Measurements from ENCODE around the gene NR2C2AP. TPM values are rescaled to one million over a fixed set of nuclear protein-coding genes. Genes with fewer than 3 reads are reported as not detected.
A peak's percentile ranks its signal among the peaks of the same experiment; 100 is the strongest.

The NR2C2AP gene
- total RNA-seq, 1 donor from 2014 or later: 16.5 TPM

- Histone ChIP-seq H3K27ac (peak overlapping the region; percentile 69 to 70), H3K9me3 (no peaks in the 10 kb centered on the region), H3K4me1 (peaks cover 0 to 5% of the 10 kb centered on the region in 2 donors), H3K4me3 (peak overlapping the region; percentile 65 to 81), H3K36me3 (peaks cover 11 to 21% of the 10 kb centered on the region in 2 donors), H3K27me3 (no peaks in the 10 kb centered on the region)
- TF ChIP-seq CTCF (IDR thresholded peaks at IDR 0.05): no peak
- intact Hi-C loops (cut with DNase I): loop anchor here (1.0 kb wide), 1 partner anchor 10 kb away; the partner anchor contains the start of genes BORCS8 and RFXANK
- DNase-seq (ENCODE audit: low spot score in 2 of 2): no peak
These were observed 555 bp downstream of the NR2C2AP start for GRCh38 chr19:19202707-19203011.

- peaks cover 16 to 27% of the 10 kb centered on the region in 2 donors for H3K36me3 ChIP-seq
- H3K27me3 ChIP-seq: no peaks in the 10 kb centered on the region
- DNase-seq (ENCODE audit: low spot score in 2 of 2): no peak
- H3K4me3 ChIP-seq: peak overlapping the region; percentile 65 to 81
- H3K9me3 ChIP-seq: no peaks in the 10 kb centered on the region
- H3K4me1 ChIP-seq: peaks cover 0 to 5% of the 10 kb centered on the region in 2 donors
- intact Hi-C loops (cut with DNase I): no loop called here
- no peak overlapping the region for H3K27ac ChIP-seq
- TF ChIP-seq CTCF (IDR thresholded peaks at IDR 0.05): no peak
These were observed 1.2 kb downstream of the NR2C2AP start for GRCh38 chr19:19201697-19202630.

GRCh38 chr19:19193926-19194325 is 9.3 kb downstream of the NR2C2AP start:
- intact Hi-C loops (cut with DNase I): loop anchor here (2.0 to 10.0 kb wide), 6 partner anchors 55 to 321 kb away; partner anchors contain the start of genes GATAD2A, MAU2, NDUFA13 and SLC25A42
- H3K9me3 ChIP-seq: no peaks in the 10 kb centered on the region
- peaks cover 26 to 33% of the 10 kb centered on the region in 2 donors for H3K4me1 ChIP-seq
- H3K27me3 ChIP-seq: no peaks in the 10 kb centered on the region
- H3K27ac ChIP-seq: no peak overlapping the region
- H3K36me3 ChIP-seq: peaks cover 18 to 22% of the 10 kb centered on the region in 2 donors
- no peak for TF ChIP-seq CTCF (IDR thresholded peaks at IDR 0.05)
- no peak for DNase-seq (ENCODE audit: low spot score in 2 of 2)
- peak overlapping the region; percentile 86 to 93 for H3K4me3 ChIP-seq

- TF ChIP-seq CTCF (IDR thresholded peaks at IDR 0.05): no peak
- no peaks in the 10 kb centered on the region for H3K27me3 ChIP-seq
- no peak for DNase-seq (ENCODE audit: low spot score in 2 of 2)
- no peaks in the 10 kb centered on the region for H3K9me3 ChIP-seq
- peak overlapping the region; percentile 74 to 99 for H3K27ac ChIP-seq
- intact Hi-C loops (cut with DNase I): loop anchor here (1.0 to 10.0 kb wide), 7 partner anchors 10 to 322 kb away; partner anchors contain the start of genes GATAD2A, MAU2, NDUFA13 and NR2C2AP
- peaks cover 26 to 33% of the 10 kb centered on the region in 2 donors for H3K4me1 ChIP-seq
- H3K36me3 ChIP-seq: peaks cover 11 to 12% of the 10 kb centered on the region in 2 donors
- peak overlapping the region; percentile 86 to 93 for H3K4me3 ChIP-seq
These were observed 10.2 kb downstream of the NR2C2AP start for GRCh38 chr19:19192910-19193423.

GRCh38 chr19:19192078-19192882 is 10.9 kb downstream of the NR2C2AP start, which contains the start of the genes BORCS8 and RFXANK:
Gene BORCS8 (minus strand): TSS chr19:19192152. CDS start chr19:19192117, 35 bp downstream.
Gene RFXANK (plus strand): TSS chr19:19192258. CDS start chr19:19193947, 1,689 bp downstream.
- peak; percentile 94 to 100 for DNase-seq (ENCODE audit: low spot score in 2 of 2)
- Histone ChIP-seq H3K4me1 (peaks cover 26 to 33% of the 10 kb centered on the region in 2 donors), H3K4me3 (peak within 1 kb of the TSS; percentile 86 to 93), H3K27ac (peak within 1 kb of the TSS; percentile 97 to 99), H3K36me3 (peaks cover 7% of the 10 kb centered on the region in 2 donors), H3K27me3 (no peaks in the 10 kb centered on the region), H3K9me3 (no peaks in the 10 kb centered on the region)
- intact Hi-C loops (cut with DNase I): loop anchor here (1.0 to 10.0 kb wide), 7 partner anchors 11 to 323 kb away; partner anchors contain the start of genes GATAD2A, MAU2, NDUFA13 and NR2C2AP
- no peak for TF ChIP-seq CTCF (IDR thresholded peaks at IDR 0.05)
